Measurements from ENCODE around the gene CD40LG. TPM values are rescaled to one million over a fixed set of nuclear protein-coding genes. Genes with fewer than 3 reads are reported as not detected.
A peak's percentile ranks its signal among the peaks of the same experiment; 100 is the strongest.

Gene CD40LG
- total RNA-seq (2014; rRNA removed; shearing (Covaris generic)) = not detected in 2 replicates
- not detected in 2 replicates for polyA plus RNA-seq (2015; cell fraction: cytosol; rRNA removed)
- polyA plus RNA-seq (2015; cell fraction: nucleus; rRNA removed) = not detected in 2 replicates

- in situ Hi-C loops (cut with HindIII; ENCODE audit: low pct_unique_long_range_greater_than_20kb, low sequenced_read_pairs) = no loop called here
- no peak for DNase-seq (ENCODE audit: low read depth, low spot score)
Measured at GRCh38 chrX:136647677-136648360, at the start of gene CD40LG. CD40LG (plus strand) TSS chrX:136648158; CDS start chrX:136648249, 91 bp downstream.

- no peak for DNase-seq (ENCODE audit: low read depth, low spot score)
- in situ Hi-C loops (cut with HindIII; ENCODE audit: low pct_unique_long_range_greater_than_20kb, low sequenced_read_pairs) = no loop called here
Measured at GRCh38 chrX:136598631-136599030, 49.3 kb upstream of the CD40LG start.

- in situ Hi-C loops (cut with HindIII; ENCODE audit: low pct_unique_long_range_greater_than_20kb, low sequenced_read_pairs) = no loop called here
- no peak for DNase-seq (ENCODE audit: low read depth, low spot score)
Measured at GRCh38 chrX:136600059-136600458, 47.9 kb upstream of the CD40LG start.

DNA sequence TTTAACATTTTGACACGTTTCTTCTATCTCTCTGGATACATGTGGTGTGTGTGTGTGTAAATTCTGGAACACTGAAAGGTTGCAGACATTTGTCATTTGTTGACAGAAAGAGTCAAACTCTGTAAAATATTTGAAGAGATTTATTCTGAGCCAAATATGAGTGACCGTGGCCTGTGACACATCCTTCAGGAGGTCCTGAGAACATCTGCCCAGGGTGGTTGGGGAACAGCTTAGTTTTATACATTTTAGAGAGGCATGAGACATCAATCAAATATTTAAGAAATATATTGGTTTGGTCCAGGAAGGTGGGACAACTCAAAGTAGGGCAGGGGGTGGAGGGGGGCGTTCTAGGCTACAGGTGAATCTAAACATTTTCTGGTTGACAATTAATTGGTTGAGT, 40.7 kb upstream of the CD40LG start:
- DNase-seq (ENCODE audit: low read depth, low spot score) = no peak
- in situ Hi-C loops (cut with HindIII; ENCODE audit: low pct_unique_long_range_greater_than_20kb, low sequenced_read_pairs) = no loop called here

GRCh38 chrX:136608295-136608933, 39.5 kb upstream of the CD40LG start:
- peak; percentile 53 for DNase-seq (ENCODE audit: low read depth, low spot score)
- in situ Hi-C loops (cut with HindIII; ENCODE audit: low pct_unique_long_range_greater_than_20kb, low sequenced_read_pairs) = no loop called here

GRCh38 chrX:136616987-136617685, 30.8 kb upstream of the CD40LG start:
- DNase-seq (ENCODE audit: low read depth, low spot score) = no peak
- in situ Hi-C loops (cut with HindIII; ENCODE audit: low pct_unique_long_range_greater_than_20kb, low sequenced_read_pairs) = no loop called here

- no peak for DNase-seq (ENCODE audit: low read depth, low spot score)
- in situ Hi-C loops (cut with HindIII; ENCODE audit: low pct_unique_long_range_greater_than_20kb, low sequenced_read_pairs) = no loop called here
Measured at GRCh38 chrX:136619899-136620505, 28.0 kb upstream of the CD40LG start.

GRCh38 chrX:136620780-136621179, 27.2 kb upstream of the CD40LG start:
- peak; percentile 42 for DNase-seq (ENCODE audit: low read depth, low spot score)

DNA sequence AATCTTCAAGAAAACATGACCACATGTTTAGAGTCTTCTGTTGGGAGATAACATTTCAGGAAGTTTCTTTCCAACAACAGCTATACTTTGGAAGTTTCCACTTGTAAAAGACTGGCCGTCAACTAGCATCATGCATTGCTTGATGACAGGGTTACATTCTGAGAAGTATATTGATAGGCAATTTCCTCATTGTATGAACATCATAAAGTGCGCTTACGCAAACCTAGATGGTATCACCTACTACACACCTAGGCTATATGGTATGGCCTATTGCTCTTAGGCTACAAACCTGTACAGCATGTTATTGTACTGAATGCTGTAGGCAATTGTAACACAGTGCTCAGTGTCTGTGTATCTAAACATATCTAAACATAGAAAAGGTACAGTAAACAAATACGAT, 25.4 kb upstream of the CD40LG start:
- in situ Hi-C loops (cut with HindIII; ENCODE audit: low pct_unique_long_range_greater_than_20kb, low sequenced_read_pairs) = no loop called here
- no peak for DNase-seq (ENCODE audit: low read depth, low spot score)

More at GRCh38 chrX:136620780-136621179, 27.2 kb upstream of the CD40LG start:
- in situ Hi-C loops (cut with HindIII; ENCODE audit: low pct_unique_long_range_greater_than_20kb, low sequenced_read_pairs) = no loop called here

GRCh38 chrX:136623396-136623795, 24.6 kb upstream of the CD40LG start:
- DNase-seq (ENCODE audit: low read depth, low spot score) = no peak
- in situ Hi-C loops (cut with HindIII; ENCODE audit: low pct_unique_long_range_greater_than_20kb, low sequenced_read_pairs) = no loop called here

GRCh38 chrX:136625246-136625645, 22.7 kb upstream of the CD40LG start:
- no peak for DNase-seq (ENCODE audit: low read depth, low spot score)
- in situ Hi-C loops (cut with HindIII; ENCODE audit: low pct_unique_long_range_greater_than_20kb, low sequenced_read_pairs) = no loop called here

GRCh38 chrX:136626237-136626636, 21.7 kb upstream of the CD40LG start:
- no peak for DNase-seq (ENCODE audit: low read depth, low spot score)
- in situ Hi-C loops (cut with HindIII; ENCODE audit: low pct_unique_long_range_greater_than_20kb, low sequenced_read_pairs) = no loop called here

- DNase-seq (ENCODE audit: low read depth, low spot score) = no peak
- in situ Hi-C loops (cut with HindIII; ENCODE audit: low pct_unique_long_range_greater_than_20kb, low sequenced_read_pairs) = no loop called here
Measured at GRCh38 chrX:136626891-136627290, 21.1 kb upstream of the CD40LG start.

DNA sequence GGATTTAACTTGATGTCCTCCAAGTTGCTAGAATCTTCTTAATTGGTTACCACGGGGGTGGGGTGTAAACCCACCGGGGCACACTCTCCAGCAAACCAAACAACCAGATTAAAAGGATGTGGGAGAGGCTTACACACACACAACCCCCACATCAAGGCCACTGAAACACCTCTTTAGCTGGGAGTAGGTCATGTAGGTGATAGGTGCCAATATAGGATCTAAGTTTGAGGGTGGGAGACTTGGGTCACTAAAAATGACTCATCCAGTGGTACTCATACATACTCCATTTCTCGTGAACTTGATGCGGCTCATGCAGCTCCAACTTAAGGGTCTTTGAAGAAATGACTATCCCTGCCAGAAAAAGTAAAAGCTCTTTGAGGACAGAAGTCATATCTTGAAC, 20.5 kb upstream of the CD40LG start:
- in situ Hi-C loops (cut with HindIII; ENCODE audit: low pct_unique_long_range_greater_than_20kb, low sequenced_read_pairs) = no loop called here
- no peak for DNase-seq (ENCODE audit: low read depth, low spot score)

GRCh38 chrX:136629084-136629750, 18.7 kb upstream of the CD40LG start:
- in situ Hi-C loops (cut with HindIII; ENCODE audit: low pct_unique_long_range_greater_than_20kb, low sequenced_read_pairs) = no loop called here

DNA sequence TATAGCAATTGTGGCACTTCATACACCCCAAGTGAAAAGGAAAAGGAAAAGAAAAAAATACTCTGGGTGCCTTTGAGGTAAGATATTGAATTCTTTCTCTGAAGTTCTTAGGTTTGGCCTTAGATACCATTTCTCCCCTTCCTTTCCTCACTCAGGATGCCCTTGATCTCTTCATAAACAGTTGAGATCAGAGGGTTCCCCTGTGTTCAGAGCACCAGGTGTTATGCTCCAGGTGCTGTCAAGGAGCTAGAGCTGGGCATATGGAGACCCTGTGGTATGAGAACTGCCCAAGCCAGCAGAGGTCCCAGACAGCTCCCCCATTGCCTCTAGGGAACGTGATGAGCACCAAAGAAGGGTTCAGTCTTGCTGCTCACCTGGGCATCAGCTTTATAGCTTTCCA, 17.1 kb upstream of the CD40LG start:
- no peak for DNase-seq (ENCODE audit: low read depth, low spot score)
- in situ Hi-C loops (cut with HindIII; ENCODE audit: low pct_unique_long_range_greater_than_20kb, low sequenced_read_pairs) = no loop called here

More at GRCh38 chrX:136629084-136629750, 18.7 kb upstream of the CD40LG start:
- no peak for DNase-seq (ENCODE audit: low read depth, low spot score)

DNA sequence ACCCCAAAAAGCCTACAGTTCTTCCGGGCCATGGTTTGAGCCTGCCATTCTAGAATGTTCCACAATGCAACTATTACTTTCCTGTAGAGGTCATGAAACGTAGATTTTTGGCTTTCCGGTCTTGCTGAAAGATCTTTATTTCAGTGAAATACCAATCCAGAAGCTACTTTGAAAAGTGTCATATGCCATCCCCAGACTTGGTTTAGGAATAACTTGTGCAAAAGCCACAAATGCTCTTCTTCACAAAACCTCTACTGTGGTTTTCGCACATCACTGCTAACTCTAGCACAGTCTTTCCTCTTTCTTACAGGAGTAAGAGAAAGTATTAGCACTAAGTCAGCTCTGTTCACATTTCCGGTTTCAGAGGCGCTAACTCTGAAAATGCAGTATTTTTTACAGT, 12.7 kb upstream of the CD40LG start:
- in situ Hi-C loops (cut with HindIII; ENCODE audit: low pct_unique_long_range_greater_than_20kb, low sequenced_read_pairs) = no loop called here
- no peak for DNase-seq (ENCODE audit: low read depth, low spot score)

DNA sequence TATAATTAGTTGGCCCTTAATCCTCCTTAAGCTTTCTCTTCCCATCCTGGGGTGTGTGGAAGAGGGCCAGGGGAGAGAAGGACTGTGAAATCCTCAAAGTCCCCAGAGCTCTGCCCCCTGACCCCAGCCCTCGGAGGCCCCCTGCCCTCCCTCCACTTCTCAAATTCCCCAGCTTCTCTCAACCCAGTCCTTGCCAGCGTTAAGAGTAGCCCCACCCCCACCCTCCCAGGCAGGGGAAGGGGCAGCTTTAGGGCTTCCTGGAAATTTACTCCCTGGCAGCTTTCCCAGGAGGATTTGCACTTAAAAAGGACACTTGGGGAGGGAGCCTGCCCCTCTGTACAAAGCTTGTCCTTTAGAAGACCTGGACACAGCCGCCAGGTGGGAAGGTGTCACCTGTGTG, 11.8 kb upstream of the CD40LG start:
- no peak for DNase-seq (ENCODE audit: low read depth, low spot score)
- in situ Hi-C loops (cut with HindIII; ENCODE audit: low pct_unique_long_range_greater_than_20kb, low sequenced_read_pairs) = no loop called here

Measured in SK-MEL-5 (cell line).